ENCODE measurements around the gene ADAMTS6. TPM values are rescaled to one million over a fixed set of nuclear protein-coding genes. Genes with fewer than 3 reads are reported as not detected.

ADAMTS6 gene
- total RNA-seq, 1 experiment from 2014 or later = 0.23 TPM

GRCh38 chr5:65292196-65292595 lies 189.5 kb downstream of the ADAMTS6 start:
- Mint-ChIP-seq H3K36me3 (ENCODE audit: insufficient read depth, unreplicated experiment) (no peaks in the 10 kb centered on the region), H3K27ac (ENCODE audit: unreplicated experiment) (no peak overlapping the region), H3K9me3 (ENCODE audit: unreplicated experiment) (no peaks in the 10 kb centered on the region), H3K4me3 (ENCODE audit: unreplicated experiment) (no peak overlapping the region), H3K27me3 (ENCODE audit: insufficient read depth, unreplicated experiment) (no peaks in the 10 kb centered on the region), H3K4me1 (ENCODE audit: low read depth, unreplicated experiment) (no peaks in the 10 kb centered on the region)
- TF ChIP-seq CTCF (IDR thresholded peaks at IDR 0.05; ENCODE audit: insufficient read depth in 1 of 2, low read depth in 1 of 2, low read length in 1 of 2, severe bottlenecking in 1 of 2, unreplicated experiment in 1 of 2) = no peak
- no peak for DNase-seq
- intact Hi-C loops (cut with micrococcal nuclease; ENCODE audit: unreplicated experiment) = no loop called here
- H3K36me3 ChIP-seq (ENCODE audit: control insufficient read depth, insufficient read depth, low read length) = no peaks in the 10 kb centered on the region
- POLR2A ChIA-PET = no interaction called here
- no TSS peak for BruUV-seq (replicated peaks)
- no peaks in the 10 kb centered on the region for H3K27me3 ChIP-seq (replicated peaks; ENCODE audit: control insufficient read depth, insufficient read depth, low read length)
- H3K4me3 ChIP-seq (ENCODE audit: low read depth, low read length) = no peak overlapping the region
- CTCF ChIA-PET = no interaction called here
- no peaks in the 10 kb centered on the region for H3K9me3 ChIP-seq
- no peaks in the 10 kb centered on the region for H3K4me1 ChIP-seq

GRCh38 chr5:65290677-65291076 lies 191.0 kb downstream of the ADAMTS6 start:
- Mint-ChIP-seq H3K4me3 (ENCODE audit: unreplicated experiment) (no peak overlapping the region), H3K4me1 (ENCODE audit: low read depth, unreplicated experiment) (no peaks in the 10 kb centered on the region), H3K9me3 (ENCODE audit: unreplicated experiment) (no peaks in the 10 kb centered on the region), H3K36me3 (ENCODE audit: insufficient read depth, unreplicated experiment) (no peaks in the 10 kb centered on the region), H3K27me3 (ENCODE audit: insufficient read depth, unreplicated experiment) (no peaks in the 10 kb centered on the region), H3K27ac (ENCODE audit: unreplicated experiment) (no peak overlapping the region)
- Histone ChIP-seq H3K36me3 (ENCODE audit: control insufficient read depth, insufficient read depth, low read length) (no peaks in the 10 kb centered on the region), H3K4me1 (no peaks in the 10 kb centered on the region), H3K4me3 (ENCODE audit: low read depth, low read length) (no peak overlapping the region), H3K27me3 (replicated peaks; ENCODE audit: control insufficient read depth, insufficient read depth, low read length) (no peaks in the 10 kb centered on the region), H3K9me3 (no peaks in the 10 kb centered on the region)
- intact Hi-C loops (cut with micrococcal nuclease; ENCODE audit: unreplicated experiment) = no loop called here
- no TSS peak for BruUV-seq (replicated peaks)
- no peak for TF ChIP-seq CTCF (IDR thresholded peaks at IDR 0.05; ENCODE audit: insufficient read depth in 1 of 2, low read depth in 1 of 2, low read length in 1 of 2, severe bottlenecking in 1 of 2, unreplicated experiment in 1 of 2)
- ChIA-PET CTCF (no interaction called here), POLR2A (no interaction called here)
- no peak for DNase-seq

GRCh38 chr5:65288657-65289056 lies 193.1 kb downstream of the ADAMTS6 start:
- Mint-ChIP-seq H3K9me3 (ENCODE audit: unreplicated experiment) (no peaks in the 10 kb centered on the region), H3K27ac (ENCODE audit: unreplicated experiment) (no peak overlapping the region), H3K4me1 (ENCODE audit: low read depth, unreplicated experiment) (no peaks in the 10 kb centered on the region), H3K4me3 (ENCODE audit: unreplicated experiment) (no peak overlapping the region), H3K36me3 (ENCODE audit: insufficient read depth, unreplicated experiment) (no peaks in the 10 kb centered on the region), H3K27me3 (ENCODE audit: insufficient read depth, unreplicated experiment) (no peaks in the 10 kb centered on the region)
- ChIA-PET CTCF (no interaction called here), POLR2A (no interaction called here)
- no peak for DNase-seq
- Histone ChIP-seq H3K4me1 (no peaks in the 10 kb centered on the region), H3K9me3 (no peaks in the 10 kb centered on the region), H3K27me3 (replicated peaks; ENCODE audit: control insufficient read depth, insufficient read depth, low read length) (no peaks in the 10 kb centered on the region), H3K4me3 (ENCODE audit: low read depth, low read length) (no peak overlapping the region), H3K36me3 (ENCODE audit: control insufficient read depth, insufficient read depth, low read length) (no peaks in the 10 kb centered on the region)
- BruUV-seq (replicated peaks) = no TSS peak
- intact Hi-C loops (cut with micrococcal nuclease; ENCODE audit: unreplicated experiment) = no loop called here
- no peak for TF ChIP-seq CTCF (IDR thresholded peaks at IDR 0.05; ENCODE audit: insufficient read depth in 1 of 2, low read depth in 1 of 2, low read length in 1 of 2, severe bottlenecking in 1 of 2, unreplicated experiment in 1 of 2)
